Upper lobe of left lung (tissue), 4 donors: ENCODE measurements around the gene WDR37.

ENCODE experiments used
- EP300 ChIP-seq, 4 donors: sonication (generic); formaldehyde crosslinking; IDR thresholded peaks; one replicate each; pipeline ENCODE4 v1.5.1; 2017; ENCODE audit warnings: antibody characterized with exemption in 4 of 4, control low read depth in 2 of 4
- POLR2A ChIP-seq, 4 donors: fragments of 450-650 bp; IDR thresholded peaks; one replicate each; pipeline ENCODE4 v1.5.1; 2016 to 2017; ENCODE audit warnings: antibody characterized with exemption in 4 of 4, mild to moderate bottlenecking in 2 of 4
- POLR2AphosphoS5 ChIP-seq, 2 donors: sonication (generic); formaldehyde crosslinking; IDR thresholded peaks; one replicate each; pipeline ENCODE4 v1.5.1; 2017; ENCODE audit warnings: antibody characterized with exemption in 2 of 2
- TF ChIP-seq, protein P1 (sequence below), 6 experiments: fragments of 450-650 bp in 4 of 6; fragments of 200-600 bp in 2 of 6; sonication (generic) in 2 of 6; IDR thresholded peaks; one replicate each; pipeline ENCODE4 v1.5.1; 2016 to 2019; ENCODE audit warnings: antibody characterized with exemption in 6 of 6

DNA sequence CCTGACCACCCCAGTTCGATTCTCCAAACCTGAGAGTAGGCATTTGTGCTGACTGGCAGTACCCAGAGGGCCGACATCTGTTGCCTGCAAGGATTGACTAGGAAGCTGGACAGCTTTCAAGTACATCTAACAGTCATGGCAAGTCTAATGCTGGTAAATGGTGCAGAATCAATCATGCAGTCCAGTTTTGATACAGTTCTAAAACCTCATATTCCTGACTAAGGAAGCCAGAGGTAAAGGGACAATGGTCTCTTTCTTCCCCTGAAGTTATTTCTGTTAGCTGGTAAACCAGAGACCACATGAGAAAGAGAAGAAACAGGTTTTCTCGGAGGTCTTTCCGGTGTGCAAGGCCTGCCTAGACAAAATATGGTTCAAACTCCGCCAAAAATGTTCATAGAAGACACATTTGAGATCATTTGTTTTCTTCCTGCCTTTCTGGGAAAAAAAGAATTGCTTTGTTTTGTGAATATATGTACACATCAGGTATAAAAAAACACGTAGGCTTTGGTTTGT is 97.1 kb downstream of the WDR37 start:
- no peak for TF ChIP-seq POLR2AphosphoS5 (IDR thresholded peaks at IDR 0.05)
- TF ChIP-seq, protein P1, sequence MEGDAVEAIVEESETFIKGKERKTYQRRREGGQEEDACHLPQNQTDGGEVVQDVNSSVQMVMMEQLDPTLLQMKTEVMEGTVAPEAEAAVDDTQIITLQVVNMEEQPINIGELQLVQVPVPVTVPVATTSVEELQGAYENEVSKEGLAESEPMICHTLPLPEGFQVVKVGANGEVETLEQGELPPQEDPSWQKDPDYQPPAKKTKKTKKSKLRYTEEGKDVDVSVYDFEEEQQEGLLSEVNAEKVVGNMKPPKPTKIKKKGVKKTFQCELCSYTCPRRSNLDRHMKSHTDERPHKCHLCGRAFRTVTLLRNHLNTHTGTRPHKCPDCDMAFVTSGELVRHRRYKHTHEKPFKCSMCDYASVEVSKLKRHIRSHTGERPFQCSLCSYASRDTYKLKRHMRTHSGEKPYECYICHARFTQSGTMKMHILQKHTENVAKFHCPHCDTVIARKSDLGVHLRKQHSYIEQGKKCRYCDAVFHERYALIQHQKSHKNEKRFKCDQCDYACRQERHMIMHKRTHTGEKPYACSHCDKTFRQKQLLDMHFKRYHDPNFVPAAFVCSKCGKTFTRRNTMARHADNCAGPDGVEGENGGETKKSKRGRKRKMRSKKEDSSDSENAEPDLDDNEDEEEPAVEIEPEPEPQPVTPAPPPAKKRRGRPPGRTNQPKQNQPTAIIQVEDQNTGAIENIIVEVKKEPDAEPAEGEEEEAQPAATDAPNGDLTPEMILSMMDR (IDR thresholded peaks at IDR 0.05): no peak
- no peak for TF ChIP-seq POLR2A (IDR thresholded peaks at IDR 0.05)
- TF ChIP-seq EP300 (IDR thresholded peaks at IDR 0.05): no peak
